ENCODE measurements around the gene INTS6. TPM values are rescaled to one million over a fixed set of nuclear protein-coding genes. Genes with fewer than 3 reads are reported as not detected.

Gene INTS6
- total and polyA plus RNA-seq, 2 experiments from 2014 or later = 18.2 to 59.4 TPM

- H3K4me1 ChIP-seq (ENCODE audit: insufficient read depth) = peaks cover 5% of the 10 kb centered on the region; the same call in 1 of the 2 replicates
- no peaks in the 10 kb centered on the region for H3K9me2 ChIP-seq (ENCODE audit: insufficient read depth)
- H3F3A ChIP-seq (ENCODE audit: insufficient read depth) = no peaks in the 10 kb centered on the region
- no peak for DNase-seq
- H3K36me3 ChIP-seq (ENCODE audit: low read depth) = no peaks in the 10 kb centered on the region
- H2AFZ ChIP-seq = no peak overlapping the region
- no peak overlapping the region for H3K9ac ChIP-seq
- H3K27me3 ChIP-seq (replicated peaks; ENCODE audit: insufficient read depth) = no peaks in the 10 kb centered on the region
- H3K79me2 ChIP-seq (ENCODE audit: insufficient read depth) = no peaks in the 10 kb centered on the region
- no peak overlapping the region for H3K4me3 ChIP-seq
- TF ChIP-seq EZH2 (IDR thresholded peaks at IDR 0.05; ENCODE audit: insufficient read depth, poor library complexity, severe bottlenecking) (no peak), EZH2phosphoT487 (IDR thresholded peaks at IDR 0.05; ENCODE audit: insufficient read depth, low read depth) (no peak)
- no peaks in the 10 kb centered on the region for H4K20me1 ChIP-seq (ENCODE audit: insufficient read depth)
- in situ Hi-C loops (cut with MboI) = no loop called here
- no peak overlapping the region for H3K27ac ChIP-seq
- no peak overlapping the region for H3K4me2 ChIP-seq (ENCODE audit: unreplicated experiment)
- no peaks in the 10 kb centered on the region for H3K9me3 ChIP-seq (ENCODE audit: low read depth)
These were observed 119.0 kb downstream of the INTS6 start for GRCh38 chr13:51333826-51334225.

GRCh38 chr13:51333421-51333820 lies 119.4 kb downstream of the INTS6 start:
- Histone ChIP-seq H3K4me2 (ENCODE audit: unreplicated experiment) (no peak overlapping the region), H3K36me3 (ENCODE audit: low read depth) (no peaks in the 10 kb centered on the region), H3K4me1 (ENCODE audit: insufficient read depth) (peaks cover 5% of the 10 kb centered on the region; the same call in 1 of the 2 replicates), H4K20me1 (ENCODE audit: insufficient read depth) (no peaks in the 10 kb centered on the region), H3K4me3 (no peak overlapping the region), H3K27ac (no peak overlapping the region), H3F3A (ENCODE audit: insufficient read depth) (no peaks in the 10 kb centered on the region), H3K9ac (no peak overlapping the region), H3K27me3 (replicated peaks; ENCODE audit: insufficient read depth) (no peaks in the 10 kb centered on the region), H3K79me2 (ENCODE audit: insufficient read depth) (no peaks in the 10 kb centered on the region), H3K9me2 (ENCODE audit: insufficient read depth) (no peaks in the 10 kb centered on the region), H3K9me3 (ENCODE audit: low read depth) (no peaks in the 10 kb centered on the region), H2AFZ (no peak overlapping the region)
- no peak for DNase-seq
- in situ Hi-C loops (cut with MboI) = no loop called here
- TF ChIP-seq EZH2 (IDR thresholded peaks at IDR 0.05; ENCODE audit: insufficient read depth, poor library complexity, severe bottlenecking) (no peak), EZH2phosphoT487 (IDR thresholded peaks at IDR 0.05; ENCODE audit: insufficient read depth, low read depth) (no peak)

GRCh38 chr13:51332566-51333361 lies 120.1 kb downstream of the INTS6 start:
- H2AFZ ChIP-seq = no peak overlapping the region
- H3K4me3 ChIP-seq = no peak overlapping the region
- H3K9me2 ChIP-seq (ENCODE audit: insufficient read depth) = no peaks in the 10 kb centered on the region
- no peaks in the 10 kb centered on the region for H4K20me1 ChIP-seq (ENCODE audit: insufficient read depth)
- H3K79me2 ChIP-seq (ENCODE audit: insufficient read depth) = no peaks in the 10 kb centered on the region
- no peak for TF ChIP-seq EZH2phosphoT487 (IDR thresholded peaks at IDR 0.05; ENCODE audit: insufficient read depth, low read depth)
- no peak for TF ChIP-seq EZH2 (IDR thresholded peaks at IDR 0.05; ENCODE audit: insufficient read depth, poor library complexity, severe bottlenecking)
- DNase-seq = no peak
- H3F3A ChIP-seq (ENCODE audit: insufficient read depth) = no peaks in the 10 kb centered on the region
- H3K9me3 ChIP-seq (ENCODE audit: low read depth) = no peaks in the 10 kb centered on the region
- no peaks in the 10 kb centered on the region for H3K36me3 ChIP-seq (ENCODE audit: low read depth)
- in situ Hi-C loops (cut with MboI) = no loop called here
- H3K27me3 ChIP-seq (replicated peaks; ENCODE audit: insufficient read depth) = no peaks in the 10 kb centered on the region
- peaks cover 5% of the 10 kb centered on the region; the same call in 1 of the 2 replicates for H3K4me1 ChIP-seq (ENCODE audit: insufficient read depth)
- 55 to 61% methylated on average over 2 of the region's 2 CpGs for WGBS, 2 experiments (ENCODE audit: low coverage in 1 of 2, low lambda C conversion rate in 2 of 2, missing lambda C conversion rate in 2 of 2)
- no peak overlapping the region for H3K9ac ChIP-seq
- H3K4me2 ChIP-seq (ENCODE audit: unreplicated experiment) = no peak overlapping the region
- no peak overlapping the region for H3K27ac ChIP-seq

- Histone ChIP-seq H4K20me1 (ENCODE audit: insufficient read depth) (no peaks in the 10 kb centered on the region), H3K36me3 (ENCODE audit: low read depth) (no peaks in the 10 kb centered on the region), H3K27me3 (replicated peaks; ENCODE audit: insufficient read depth) (no peaks in the 10 kb centered on the region), H3K9me3 (ENCODE audit: low read depth) (no peaks in the 10 kb centered on the region), H3F3A (ENCODE audit: insufficient read depth) (no peaks in the 10 kb centered on the region), H2AFZ (no peak overlapping the region), H3K27ac (no peak overlapping the region), H3K4me1 (ENCODE audit: insufficient read depth) (peaks cover 5% of the 10 kb centered on the region; the same call in 1 of the 2 replicates), H3K4me3 (no peak overlapping the region), H3K4me2 (ENCODE audit: unreplicated experiment) (no peak overlapping the region), H3K79me2 (ENCODE audit: insufficient read depth) (no peaks in the 10 kb centered on the region), H3K9me2 (ENCODE audit: insufficient read depth) (no peaks in the 10 kb centered on the region), H3K9ac (no peak overlapping the region)
- in situ Hi-C loops (cut with MboI) = no loop called here
- TF ChIP-seq EZH2 (IDR thresholded peaks at IDR 0.05; ENCODE audit: insufficient read depth, poor library complexity, severe bottlenecking) (no peak), EZH2phosphoT487 (IDR thresholded peaks at IDR 0.05; ENCODE audit: insufficient read depth, low read depth) (no peak)
- no peak for DNase-seq
- 34 to 47% methylated on average over 6 of the region's 6 CpGs for WGBS, 2 experiments (ENCODE audit: low coverage in 1 of 2, low lambda C conversion rate in 2 of 2, missing lambda C conversion rate in 2 of 2)
These were observed 121.4 kb downstream of the INTS6 start for GRCh38 chr13:51331354-51331861.
